K562 (cell line): Measurements from ENCODE around the gene FMN1. TPM values are rescaled to one million over a fixed set of nuclear protein-coding genes. Genes with fewer than 3 reads are reported as not detected.

Experiments
- ATAC-seq: fragments of 200-7000 bp; cut with Tn5 transposase; 3 replicates; pipeline ENCODE4 v1.9.1; 2020; ENCODE audit warnings: moderate library complexity
- BruUV-seq: library from RNA; stranded (reverse); fragments of 400-500 nt; replicated peaks from 2 replicates; lab custom pipeline; 2021; lab: Mats Ljungman, UMichigan
- CTCF ChIA-PET: fragments of 300-600 bp; formaldehyde crosslinking; extraction: SDS; loops from one replicate; lab custom pipeline; 2021; ENCODE audit warnings: low intra/inter-chr PET ratio; lab: Yijun Ruan, JAX
- POLR2A ChIA-PET: fragments of 300-600, 350-650 bp; sonication (Branson Sonifier 250); formaldehyde crosslinking; extraction: SDS; loops from one replicate; lab custom pipeline; 2021; ENCODE audit warnings: antibody characterized with exemption, inconsistent platforms; lab: Yijun Ruan, JAX
- DNase-seq, 4 experiments: peaks; one replicate each; pipeline versions ENCODE4 v3.0.0 to v3.0.0-alpha.2; 2011 to 2018; ENCODE audit warnings: low spot score in 3 of 4, mixed read lengths in 3 of 4; ENCODE audit errors: extremely low read depth in 1 of 4
- FAIRE-seq: peaks from 2 replicates; lab custom pipeline; 2011; peaks lifted over from hg19 to GRCh38; lab: Jason Lieb, UNC
- H2AFZ ChIP-seq: 2 replicates; pipeline ENCODE4 v1.6.0; 2011; ENCODE audit warnings: low read depth, low read length, control low read depth, inconsistent platforms
- H3K27ac ChIP-seq: fragments of 200-600 bp; 3 replicates; pipeline ENCODE4 v1.8.0; 2011; ENCODE audit warnings: low read depth, mild to moderate bottlenecking, control low read depth, inconsistent platforms, low read length, moderate library complexity, mixed read lengths; ENCODE audit errors: extremely low read depth
- H3K27me3 ChIP-seq, 2 experiments: fragments of 300-600 bp in 1 of 2; 2 replicates in 1 of 2; 3 replicates in 1 of 2; pipeline versions ENCODE4 v1.6.0 to v1.8.0; 2011; ENCODE audit warnings: inconsistent platforms in 2 of 2, low read length in 2 of 2, mild to moderate bottlenecking in 1 of 2, mixed read lengths in 1 of 2, moderate library complexity in 1 of 2; ENCODE audit not compliant: control insufficient read depth in 2 of 2, insufficient read depth in 2 of 2
- H3K36me3 ChIP-seq: fragments of 300-600 bp; 3 replicates; pipeline ENCODE4 v1.8.0; 2011; ENCODE audit warnings: mild to moderate bottlenecking, low read length, inconsistent platforms; ENCODE audit not compliant: control insufficient read depth, insufficient read depth
- H3K4me1 ChIP-seq, 2 experiments: fragments of 200-600 bp in 1 of 2; replicated peaks in 1 of 2; 2 replicates in 1 of 2; 3 replicates in 1 of 2; pipeline versions ENCODE4 v1.5.1 to v1.8.0; 2011; ENCODE audit warnings: inconsistent platforms in 2 of 2, low read length in 2 of 2, mild to moderate bottlenecking in 1 of 2, mixed read lengths in 1 of 2, moderate library complexity in 1 of 2; ENCODE audit not compliant: control insufficient read depth in 2 of 2, insufficient read depth in 2 of 2
- H3K4me2 ChIP-seq: 2 replicates; pipeline ENCODE4 v1.6.1; 2011; ENCODE audit warnings: low read length, control low read depth, inconsistent platforms, mixed read lengths; ENCODE audit not compliant: insufficient read depth
- H3K4me3 ChIP-seq: fragments of 200-600 bp; sonication (generic), shearing (Covaris generic); 2 replicates; pipeline ENCODE4 v1.5.1; 2016; ENCODE audit warnings: control low read depth, inconsistent platforms
- H3K79me2 ChIP-seq: fragments of 200-600 bp; 3 replicates; pipeline ENCODE4 v1.8.0; 2011; ENCODE audit warnings: low read length, inconsistent platforms; ENCODE audit not compliant: control insufficient read depth, insufficient read depth
- H3K9ac ChIP-seq, 2 experiments: 2 replicates each; pipeline versions ENCODE4 v1.6.0 to v1.6.1; 2011; ENCODE audit warnings: low read depth in 2 of 2, low read length in 2 of 2, control low read depth in 1 of 2, inconsistent platforms in 1 of 2, mild to moderate bottlenecking in 1 of 2, mixed read lengths in 1 of 2; ENCODE audit not compliant: insufficient read depth in 1 of 2
- H3K9me1 ChIP-seq: one replicate; pipeline ENCODE4 v1.6.0; 2011; ENCODE audit warnings: inconsistent platforms, mild to moderate bottlenecking, low read length, moderate library complexity; ENCODE audit not compliant: control insufficient read depth, insufficient read depth
- H3K9me3 ChIP-seq: replicated peaks from 2 replicates; pipeline ENCODE4 v1.5.1; 2011; ENCODE audit warnings: low read depth, low read length, inconsistent platforms; ENCODE audit not compliant: control insufficient read depth, insufficient read depth
- H4K20me1 ChIP-seq: replicated peaks from 2 replicates; pipeline ENCODE4 v1.6.1; 2011; ENCODE audit warnings: low read length, inconsistent platforms, mixed read lengths; ENCODE audit not compliant: control insufficient read depth, insufficient read depth
- ETS2 ChIP-seq: IDR thresholded peaks from 2 replicates; pipeline ENCODE4 v1.6.1; 2016; ENCODE audit warnings: borderline replicate concordance, missing genetic modification characterization, mild to moderate bottlenecking, moderate library complexity, missing compliant biosample characterization; ENCODE audit not compliant: poor library complexity, severe bottlenecking
- GATAD2B ChIP-seq: fragments of 450-650 bp; IDR thresholded peaks from 2 replicates; pipeline ENCODE4 v1.6.1; 2017; ENCODE audit warnings: mild to moderate bottlenecking, borderline replicate concordance
- MTA1 ChIP-seq: fragments of 450-650 bp; IDR thresholded peaks from 2 replicates; pipeline ENCODE4 v1.6.1; 2017; ENCODE audit warnings: borderline replicate concordance
- NEUROD1 ChIP-seq: fragments of 150-350 bp; IDR thresholded peaks from 2 replicates; pipeline ENCODE4 v1.6.1; 2014; ENCODE audit warnings: borderline replicate concordance, low read length, low read depth; ENCODE audit not compliant: partially characterized antibody
- NR2C1 ChIP-seq, 2 experiments: fragments of 450-650 bp; IDR thresholded peaks; 2 replicates each; pipeline ENCODE4 v1.6.1; 2017; ENCODE audit warnings: mild to moderate bottlenecking in 2 of 2, antibody characterized with exemption in 1 of 2, inconsistent platforms in 1 of 2, missing compliant biosample characterization in 1 of 2, missing genetic modification characterization in 1 of 2
- STAT5B ChIP-seq: fragments of 250-450 bp; sonication (Bioruptor Pico); IDR thresholded peaks from 2 replicates; pipeline ENCODE4 v1.8.0; 2021; ENCODE audit warnings: mild to moderate bottlenecking, inconsistent platforms
- ZNF124 ChIP-seq: sonication (generic); formaldehyde crosslinking; IDR thresholded peaks from 2 replicates; pipeline ENCODE4 v1.8.1; 2022; ENCODE audit warnings: missing genetic modification reagents
- ZNF253 ChIP-seq: fragments of 250-450 bp; sonication (Bioruptor Pico); conservative IDR thresholded peaks from 2 replicates; pipeline ENCODE4 v1.6.1; 2021; ENCODE audit warnings: mild to moderate bottlenecking
- ZNF778 ChIP-seq: fragments of 450-650 bp; formaldehyde crosslinking; IDR thresholded peaks from 2 replicates; pipeline ENCODE4 v1.4.0; 2020; ENCODE audit warnings: mild to moderate bottlenecking, moderate library complexity
- WGBS: fragments of 100-300 bp; shearing (Covaris generic); methylation state at CpG from one replicate; pipeline ENCODE4 v1.1.6; 2016; ENCODE audit warnings: low coverage, mixed read lengths; ENCODE audit not compliant: insufficient coverage; ENCODE audit errors: missing lambda C conversion rate; 5-methylcytosine and 5-hydroxymethylcytosine counted together
- in situ Hi-C: fragments of 300-500 bp; cut with MboI; formaldehyde crosslinking; loops from 4 replicates; pipeline ENCODE4 v1.15.0; 2018; ENCODE audit warnings: inconsistent platforms, mixed read lengths
- intact Hi-C: fragments of 100-400 bp; cut with micrococcal nuclease; formaldehyde crosslinking; loops from 2 replicates; pipeline ENCODE4 v1.14.2; 2022
- polyA plus RNA-seq, 8 experiments: library from polyadenylated mRNA; depleted of rRNA in 4 of 8; stranded (reverse) in 5 of 8; unstranded in 3 of 8; fragments of >200 nt; fragmentation: Nextera tagmentation in 2 of 8; fragmentation: Illumina TruSeq in 1 of 8; extraction: Ambion mirVana in 2 of 8; extraction: Trizol in 1 of 8; gene quantifications; 2 replicates each; pipeline versions ENCODE4 v1.2.1 to v1.2.3, GENCODE V29; 2011 to 2014; ENCODE audit warnings: inconsistent platforms in 1 of 8, missing spikeins in 1 of 8
- total RNA-seq, 7 experiments: library from RNA; depleted of rRNA in 6 of 7; stranded (reverse); fragments of >200 nt in 6 of 7; fragmentation: Illumina TruSeq in 2 of 7; extraction: Trizol in 2 of 7; gene quantifications; 2 replicates each; pipeline versions ENCODE4 v1.2.1 to v1.2.3, GENCODE V29; 2011 to 2021; ENCODE audit warnings: low replicate concordance in 1 of 7

The FMN1 gene
- total and polyA plus RNA-seq, 9 of the 15 experiments (the other 6 are each of a cell fraction or from before 2014, with no cell fraction given), result 0.03 to 0.07 (median 0.04) TPM; not detected in 6

- POLR2A ChIA-PET, result no interaction called here
- Histone ChIP-seq H3K4me3 (no peak overlapping the region), H3K36me3 (no peaks in the 10 kb centered on the region), H3K9me1 (no peaks in the 10 kb centered on the region), H3K9me3 (no peaks in the 10 kb centered on the region), H3K79me2 (no peaks in the 10 kb centered on the region), H3K9ac (no peak overlapping the region), H3K27me3 (no peaks in the 10 kb centered on the region), H4K20me1 (no peaks in the 10 kb centered on the region), H3K4me2 (no peak overlapping the region), H2AFZ (no peak overlapping the region), H3K27ac (no peak overlapping the region), H3K4me1 (no peaks in the 10 kb centered on the region)
- intact Hi-C loops, result no loop called here
- DNase-seq (no peak), ATAC-seq (no peak), FAIRE-seq (no peak)
- in situ Hi-C loops, result no loop called here
- CTCF ChIA-PET, result no interaction called here
- no TSS peak for BruUV-seq
- 0% methylated on average over 2 of the region's 2 CpGs for WGBS
- TF ChIP-seq ETS2 (tag), result no peak
- no peak for TF ChIP-seq STAT5B (CRISPR knock-in tag)
- TF ChIP-seq NEUROD1, result no peak
- no peak for TF ChIP-seq NR2C1 (IDR thresholded peaks at IDR 0.05)
- TF ChIP-seq NR2C1 (tag; IDR thresholded peaks at IDR 0.05), result no peak
- TF ChIP-seq GATAD2B, result no peak
- TF ChIP-seq ZNF778 (CRISPR knock-in tag), result no peak
- TF ChIP-seq ZNF253 (CRISPR knock-in tag), result no peak
- no peak for TF ChIP-seq MTA1
- TF ChIP-seq ZNF124 (CRISPR knock-in tag), result no peak
Observed at GRCh38 chr15:33218071-33218491, 23.6 kb upstream of the FMN1 start.
